Sigmoid colon (tissue), 7 donors: Measurements from ENCODE around the gene HNRNPU. TPM values are rescaled to one million over a fixed set of nuclear protein-coding genes. Genes with fewer than 3 reads are reported as not detected.

Experiments
- DNase-seq: peaks from one replicate; pipeline ENCODE4 v3.0.0-alpha.2; 2019
- H3K27ac ChIP-seq, 4 donors: fragments of 200-600 bp; sonication (generic); one replicate each; pipeline ENCODE4 v1.5.1; 2016 to 2019; ENCODE audit warnings: mild to moderate bottlenecking in 1 of 4
- H3K27me3 ChIP-seq, 3 donors: fragments of 200-600 bp; sonication (generic); one replicate each; pipeline ENCODE4 v1.5.1; 2019; ENCODE audit warnings: mild to moderate bottlenecking in 1 of 3
- H3K36me3 ChIP-seq, 4 donors: fragments of 200-600 bp; sonication (generic); one replicate each; pipeline ENCODE4 v1.5.1; 2016 to 2019
- H3K4me1 ChIP-seq, 4 donors: fragments of 200-600 bp; sonication (generic); one replicate each; pipeline ENCODE4 v1.5.1; 2017 to 2019
- H3K4me3 ChIP-seq, 4 donors: fragments of 200-600 bp; sonication (generic); one replicate each; pipeline ENCODE4 v1.5.1; 2017 to 2019; ENCODE audit warnings: mild to moderate bottlenecking in 2 of 4, moderate library complexity in 1 of 4
- H3K9me3 ChIP-seq, 4 donors: fragments of 200-600 bp in 3 of 4; sonication (generic) in 3 of 4; one replicate each; pipeline versions ENCODE4 v1.5.1 to v1.6.1; 2013 to 2019
- EP300 ChIP-seq, 4 donors: sonication (generic); formaldehyde crosslinking; IDR thresholded peaks; one replicate each; pipeline ENCODE4 v1.6.1; 2017; ENCODE audit warnings: antibody characterized with exemption in 4 of 4
- POLR2A ChIP-seq, 2 donors: fragments of 450-650 bp; IDR thresholded peaks; one replicate each; pipeline ENCODE4 v1.6.1; 2016; ENCODE audit warnings: antibody characterized with exemption in 2 of 2, mild to moderate bottlenecking in 2 of 2, moderate library complexity in 2 of 2
- POLR2AphosphoS5 ChIP-seq, 4 donors: sonication (generic); formaldehyde crosslinking; IDR thresholded peaks; one replicate each; pipeline ENCODE4 v1.6.1; 2017; ENCODE audit warnings: antibody characterized with exemption in 4 of 4
- WGBS, 2 donors: extraction: QIAGEN DNeasy Blood & Tissue Kit; methylation state at CpG; one replicate each; pipeline ENCODE4 v1.1.7; 2013; 5-methylcytosine and 5-hydroxymethylcytosine counted together
- intact Hi-C: fragments of 100-400 bp; cut with DNase I; formaldehyde crosslinking; loops from one replicate; pipeline ENCODE4 v1.15.1; 2023
- polyA plus RNA-seq, 3 donors: library from polyadenylated mRNA; stranded (reverse); fragments of 200-250 nt; gene quantifications; one replicate each; pipeline ENCODE4 v1.2.3, GENCODE V29; 2013
- total RNA-seq, 4 donors: library from RNA; depleted of rRNA; stranded (reverse); fragments of >200 nt; gene quantifications; one replicate each; pipeline ENCODE4 v1.1.0, GENCODE V29; 2016
- TF ChIP-seq, protein P1 (sequence below), 4 experiments: fragments of 450-650 bp in 3 of 4; fragments of 200-600 bp in 1 of 4; IDR thresholded peaks; one replicate each; pipeline ENCODE4 v1.5.1; 2016 to 2019; ENCODE audit warnings: antibody characterized with exemption in 4 of 4, mild to moderate bottlenecking in 3 of 4, moderate library complexity in 2 of 4
- donor health status: healthy with polysubstance abuse.
- donor health status: Bipolar disorder and iron deficiency.
- donor health status: healthy.

The HNRNPU gene
- total and polyA plus RNA-seq, 7 donors = 71.0 to 339 (median 264) TPM

- Histone ChIP-seq H3K9me3 (no peaks in the 10 kb centered on the region), H3K4me3 (no peak overlapping the region), H3K4me1 (peaks cover 0 to 57% (median 46%) of the 10 kb centered on the region in 4 donors), H3K36me3 (peaks cover 24 to 79% (median 34%) of the 10 kb centered on the region in 4 donors), H3K27ac (peak overlapping the region in 3 of 4 donors; percentile 27 to 99 (median 98)), H3K27me3 (no peaks in the 10 kb centered on the region)
- TF ChIP-seq, protein P1, sequence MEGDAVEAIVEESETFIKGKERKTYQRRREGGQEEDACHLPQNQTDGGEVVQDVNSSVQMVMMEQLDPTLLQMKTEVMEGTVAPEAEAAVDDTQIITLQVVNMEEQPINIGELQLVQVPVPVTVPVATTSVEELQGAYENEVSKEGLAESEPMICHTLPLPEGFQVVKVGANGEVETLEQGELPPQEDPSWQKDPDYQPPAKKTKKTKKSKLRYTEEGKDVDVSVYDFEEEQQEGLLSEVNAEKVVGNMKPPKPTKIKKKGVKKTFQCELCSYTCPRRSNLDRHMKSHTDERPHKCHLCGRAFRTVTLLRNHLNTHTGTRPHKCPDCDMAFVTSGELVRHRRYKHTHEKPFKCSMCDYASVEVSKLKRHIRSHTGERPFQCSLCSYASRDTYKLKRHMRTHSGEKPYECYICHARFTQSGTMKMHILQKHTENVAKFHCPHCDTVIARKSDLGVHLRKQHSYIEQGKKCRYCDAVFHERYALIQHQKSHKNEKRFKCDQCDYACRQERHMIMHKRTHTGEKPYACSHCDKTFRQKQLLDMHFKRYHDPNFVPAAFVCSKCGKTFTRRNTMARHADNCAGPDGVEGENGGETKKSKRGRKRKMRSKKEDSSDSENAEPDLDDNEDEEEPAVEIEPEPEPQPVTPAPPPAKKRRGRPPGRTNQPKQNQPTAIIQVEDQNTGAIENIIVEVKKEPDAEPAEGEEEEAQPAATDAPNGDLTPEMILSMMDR (IDR thresholded peaks at IDR 0.05) = no peak
- TF ChIP-seq POLR2AphosphoS5 (IDR thresholded peaks at IDR 0.05) = no peak
- no peak for TF ChIP-seq EP300 (IDR thresholded peaks at IDR 0.05)
- no peak for TF ChIP-seq POLR2A (IDR thresholded peaks at IDR 0.05)
- 34 to 61% methylated on average over 6 of the region's 6 CpGs for WGBS, 2 donors
- intact Hi-C loops = no loop called here
- no peak for DNase-seq
Observed at GRCh38 chr1:244843148-244843978, 21.0 kb downstream of the HNRNPU start.

DNA sequence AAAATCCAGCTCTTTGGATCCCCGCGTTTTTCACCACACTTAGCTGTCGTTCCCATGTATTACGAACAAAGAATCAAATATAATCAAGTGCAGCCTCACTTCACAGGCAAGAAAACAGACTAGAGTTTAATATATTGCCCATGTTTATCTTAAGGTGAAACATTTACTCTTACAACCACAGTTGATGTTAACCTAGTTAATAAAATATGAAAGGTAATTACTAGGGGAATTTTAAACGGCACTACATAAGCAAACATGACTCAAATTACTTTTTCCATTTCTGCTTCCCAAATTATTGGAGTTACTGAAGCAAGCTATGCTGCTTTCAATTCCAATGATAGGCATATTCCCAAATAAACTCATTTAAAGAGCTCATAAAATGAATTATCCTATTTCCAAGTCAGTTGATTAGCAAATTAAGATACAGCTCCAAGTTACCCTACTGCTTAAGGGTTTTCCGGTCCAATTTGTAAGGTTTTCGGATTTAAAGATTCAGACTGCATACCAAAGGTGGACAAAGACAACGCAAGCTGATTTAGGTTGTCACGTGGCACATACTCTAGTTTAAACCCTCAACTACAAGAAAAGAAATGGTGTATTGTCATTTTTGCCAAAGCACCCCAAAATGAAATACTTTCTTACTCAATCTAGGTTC is 22.9 kb downstream of the HNRNPU start:
- no peak overlapping the region for H3K4me3 ChIP-seq
- H3K27me3 ChIP-seq = no peaks in the 10 kb centered on the region
- peak overlapping the region; percentile 98 to 100 (median 99) for H3K27ac ChIP-seq
- TF ChIP-seq POLR2A (IDR thresholded peaks at IDR 0.05) = no peak
- no peak for TF ChIP-seq POLR2AphosphoS5 (IDR thresholded peaks at IDR 0.05)
- TF ChIP-seq, protein P1 (IDR thresholded peaks at IDR 0.05) = no peak
- H3K36me3 ChIP-seq = peaks cover 21 to 60% (median 29%) of the 10 kb centered on the region in 4 donors
- DNase-seq = no peak
- H3K9me3 ChIP-seq = no peaks in the 10 kb centered on the region
- intact Hi-C loops = no loop called here
- peaks cover 0 to 77% (median 65%) of the 10 kb centered on the region in 4 donors for H3K4me1 ChIP-seq
- WGBS, 2 donors = 17 to 68% methylated on average over 9 of the region's 9 CpGs

DNA sequence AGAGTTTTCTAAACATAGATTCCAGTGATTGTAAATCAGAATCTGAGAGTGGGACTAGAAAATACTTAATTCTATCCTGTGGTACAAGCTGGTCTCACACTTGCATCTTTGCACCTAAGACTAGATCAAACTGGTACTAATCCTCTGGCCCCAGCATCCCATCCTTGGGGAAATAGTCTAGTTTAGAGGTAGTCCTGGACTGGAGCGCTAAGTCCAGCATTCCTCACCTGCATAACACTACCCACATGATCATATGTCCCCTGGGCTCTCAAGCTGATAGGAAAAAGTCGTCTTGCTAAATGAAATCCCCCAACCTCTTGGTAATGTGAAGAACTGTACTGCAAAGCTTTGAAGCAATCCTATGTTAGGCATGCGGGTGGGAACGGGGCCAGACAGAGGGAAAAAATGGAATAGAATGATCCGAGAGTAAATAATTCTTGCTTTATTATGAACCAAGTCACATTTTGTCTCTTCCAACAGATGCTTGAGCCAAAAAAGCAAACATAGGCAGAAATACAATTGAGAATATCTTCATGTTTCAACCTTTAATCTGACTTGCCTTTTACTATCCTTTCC is 24.0 kb downstream of the HNRNPU start:
- 51 to 74% methylated on average over 5 of the region's 5 CpGs for WGBS, 2 donors
- H3K9me3 ChIP-seq = no peaks in the 10 kb centered on the region
- intact Hi-C loops = no loop called here
- peak overlapping the region in 1 of 4 donors; percentile 2 for H3K4me3 ChIP-seq
- TF ChIP-seq POLR2AphosphoS5 (IDR thresholded peaks at IDR 0.05) = peak in 1 of 4 donors; percentile 19
- TF ChIP-seq, protein P1 (IDR thresholded peaks at IDR 0.05) = no peak
- no peaks in the 10 kb centered on the region for H3K27me3 ChIP-seq
- H3K4me1 ChIP-seq = peaks cover 0 to 80% (median 66%) of the 10 kb centered on the region in 4 donors
- peaks cover 16 to 49% (median 21%) of the 10 kb centered on the region in 4 donors for H3K36me3 ChIP-seq
- no peak for DNase-seq
- peak overlapping the region; percentile 98 to 100 (median 99) for H3K27ac ChIP-seq

GRCh38 chr1:244839656-244840055 is 24.7 kb downstream of the HNRNPU start:
- H3K4me1 ChIP-seq = peaks cover 0 to 80% (median 66%) of the 10 kb centered on the region in 4 donors
- no peak for DNase-seq
- TF ChIP-seq, protein P1 (IDR thresholded peaks at IDR 0.05) = no peak
- TF ChIP-seq POLR2AphosphoS5 (IDR thresholded peaks at IDR 0.05) (no peak), EP300 (IDR thresholded peaks at IDR 0.05) (no peak), POLR2A (IDR thresholded peaks at IDR 0.05) (no peak)
- no peaks in the 10 kb centered on the region for H3K9me3 ChIP-seq
- H3K27ac ChIP-seq = peak overlapping the region; percentile 98 to 100 (median 99)
- intact Hi-C loops = loop anchor here (10.0 kb wide), 1 partner anchor 1585 kb away; the partner anchor contains the start of genes CEP170 and SDCCAG8
- 31 to 39% methylated on average over 2 of the region's 2 CpGs for WGBS, 2 donors
- H3K27me3 ChIP-seq = no peaks in the 10 kb centered on the region
- H3K4me3 ChIP-seq = no peak overlapping the region
- H3K36me3 ChIP-seq = peaks cover 14 to 42% (median 18%) of the 10 kb centered on the region in 4 donors
